Fibroblast of mammary gland (primary cell): ENCODE data around the gene IL17RB.

Source experiments
- DNase-seq: peaks from one replicate; pipeline ENCODE4 v3.0.0-alpha.2; 2010; ENCODE audit warnings: low read depth
- H3K4me3 ChIP-seq: 2 replicates; pipeline ENCODE4 v1.5.1; 2011; ENCODE audit warnings: low read depth, mild to moderate bottlenecking, low read length, moderate library complexity; ENCODE audit not compliant: control insufficient read depth
- TF ChIP-seq, protein P1 (sequence below): conservative IDR thresholded peaks from 2 replicates; pipeline ENCODE4 v1.5.1; 2011; ENCODE audit warnings: low read depth, low read length, inconsistent platforms; ENCODE audit not compliant: control insufficient read depth, insufficient read depth

Gene IL17RB

DNA sequence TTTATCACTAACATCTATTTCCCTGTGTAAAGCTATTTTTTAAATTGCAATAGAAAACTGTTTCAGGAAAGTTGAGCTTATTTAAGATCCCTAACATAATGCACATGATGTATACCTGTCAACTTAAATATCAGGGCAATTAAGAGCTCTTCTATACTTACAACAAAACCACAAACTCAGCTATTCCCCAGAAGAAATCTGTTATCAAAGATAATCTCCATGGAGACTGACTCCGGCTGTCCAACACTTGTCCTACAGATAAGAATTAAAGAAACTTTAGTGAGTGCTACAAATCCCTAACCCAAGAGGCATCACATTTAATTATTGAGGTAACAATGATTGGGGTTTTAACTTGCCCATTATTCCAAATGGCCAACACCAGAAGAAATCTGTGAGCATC is 41.9 kb downstream of the IL17RB start:
- TF ChIP-seq, protein P1, sequence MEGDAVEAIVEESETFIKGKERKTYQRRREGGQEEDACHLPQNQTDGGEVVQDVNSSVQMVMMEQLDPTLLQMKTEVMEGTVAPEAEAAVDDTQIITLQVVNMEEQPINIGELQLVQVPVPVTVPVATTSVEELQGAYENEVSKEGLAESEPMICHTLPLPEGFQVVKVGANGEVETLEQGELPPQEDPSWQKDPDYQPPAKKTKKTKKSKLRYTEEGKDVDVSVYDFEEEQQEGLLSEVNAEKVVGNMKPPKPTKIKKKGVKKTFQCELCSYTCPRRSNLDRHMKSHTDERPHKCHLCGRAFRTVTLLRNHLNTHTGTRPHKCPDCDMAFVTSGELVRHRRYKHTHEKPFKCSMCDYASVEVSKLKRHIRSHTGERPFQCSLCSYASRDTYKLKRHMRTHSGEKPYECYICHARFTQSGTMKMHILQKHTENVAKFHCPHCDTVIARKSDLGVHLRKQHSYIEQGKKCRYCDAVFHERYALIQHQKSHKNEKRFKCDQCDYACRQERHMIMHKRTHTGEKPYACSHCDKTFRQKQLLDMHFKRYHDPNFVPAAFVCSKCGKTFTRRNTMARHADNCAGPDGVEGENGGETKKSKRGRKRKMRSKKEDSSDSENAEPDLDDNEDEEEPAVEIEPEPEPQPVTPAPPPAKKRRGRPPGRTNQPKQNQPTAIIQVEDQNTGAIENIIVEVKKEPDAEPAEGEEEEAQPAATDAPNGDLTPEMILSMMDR = no peak
- no peak overlapping the region for H3K4me3 ChIP-seq
- DNase-seq = no peak

GRCh38 chr3:53890726-53891475 is 44.5 kb downstream of the IL17RB start:
- TF ChIP-seq, protein P1 = no peak
- DNase-seq = peak; percentile 29
- peak overlapping the region; percentile 95 for H3K4me3 ChIP-seq

- peak within 1 kb of the TSS; percentile 95 for H3K4me3 ChIP-seq
- TF ChIP-seq, protein P1 = no peak
- peak; percentile 99 for DNase-seq
Measured at GRCh38 chr3:53891497-53892285, 45.3 kb downstream of the IL17RB start, which contains the start of gene SELENOK. SELENOK (minus strand) TSS chr3:53891859.

- H3K4me3 ChIP-seq = peak overlapping the region; percentile 60
- TF ChIP-seq, protein P1 = no peak
- DNase-seq = peak; percentile 12
Measured at GRCh38 chr3:53892286-53892637, 45.9 kb downstream of the IL17RB start.

- no peak for DNase-seq
- TF ChIP-seq, protein P1 = no peak
- no peak overlapping the region for H3K4me3 ChIP-seq
Measured at GRCh38 chr3:53899750-53900149, 53.4 kb downstream of the IL17RB start.

DNA sequence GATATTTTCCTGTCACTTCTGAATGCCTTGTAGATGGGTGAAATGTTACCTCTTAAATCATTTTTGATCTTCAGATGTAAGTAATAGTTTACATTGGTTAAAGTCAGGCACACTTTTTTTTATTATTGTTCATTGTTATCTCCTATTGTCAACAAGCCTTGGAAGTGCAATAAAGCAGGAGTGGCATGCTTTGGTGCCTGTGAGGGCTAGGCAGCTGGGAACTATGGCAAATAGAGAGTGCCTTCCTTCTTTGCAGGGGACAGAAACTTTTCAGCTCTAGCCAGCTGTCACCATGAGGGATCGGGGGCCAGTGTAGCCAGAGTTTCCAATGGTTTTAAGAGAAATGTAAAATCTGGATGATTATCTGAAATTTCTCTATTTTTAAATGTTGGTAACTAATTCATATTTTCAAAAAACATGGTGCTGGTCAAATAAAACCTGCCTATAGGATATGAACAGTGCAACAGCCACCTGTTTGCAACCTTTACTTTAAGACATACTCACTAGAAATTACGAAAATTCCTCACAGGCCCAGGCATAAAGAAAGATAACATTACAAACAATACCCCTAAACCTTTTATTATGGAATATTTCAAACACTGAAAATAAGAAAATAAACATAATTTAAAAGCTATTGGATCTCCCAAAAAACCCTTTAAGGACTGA is 54.4 kb downstream of the IL17RB start:
- TF ChIP-seq, protein P1 = no peak
- no peak for DNase-seq
- no peak overlapping the region for H3K4me3 ChIP-seq
